Omental fat pad (tissue), 4 donors: Measurements from ENCODE around the gene GATAD2A. TPM values are rescaled to one million over a fixed set of nuclear protein-coding genes. Genes with fewer than 3 reads are reported as not detected.

Experiments
- ATAC-seq: fragments of 150-250 bp; one replicate; pipeline ENCODE4 v1.9.1; 2016; ENCODE audit warnings: mild to moderate bottlenecking, moderate library complexity; ENCODE audit not compliant: low FRiP score
- DNase-seq: peaks from one replicate; pipeline ENCODE4 v3.0.0-alpha.2; 2019; ENCODE audit warnings: low spot score
- total RNA-seq, 4 donors: library from RNA; depleted of rRNA; stranded (reverse); fragments of >200 nt; gene quantifications; one replicate each; pipeline ENCODE4 v1.1.0, GENCODE V29; 2016
- TF ChIP-seq, protein P1 (sequence below), 3 donors: fragments of 450-650 bp; IDR thresholded peaks; one replicate each; pipeline ENCODE4 v1.5.1; 2016 to 2017; ENCODE audit warnings: antibody characterized with exemption in 3 of 3, mild to moderate bottlenecking in 3 of 3, moderate library complexity in 2 of 3

The GATAD2A gene
- total RNA-seq, 4 donors from 2014 or later, result 25.9 to 80.3 (median 35.9) TPM

GRCh38 chr19:19542507-19542906 lies 137.0 kb downstream of the GATAD2A start:
- TF ChIP-seq, protein P1, sequence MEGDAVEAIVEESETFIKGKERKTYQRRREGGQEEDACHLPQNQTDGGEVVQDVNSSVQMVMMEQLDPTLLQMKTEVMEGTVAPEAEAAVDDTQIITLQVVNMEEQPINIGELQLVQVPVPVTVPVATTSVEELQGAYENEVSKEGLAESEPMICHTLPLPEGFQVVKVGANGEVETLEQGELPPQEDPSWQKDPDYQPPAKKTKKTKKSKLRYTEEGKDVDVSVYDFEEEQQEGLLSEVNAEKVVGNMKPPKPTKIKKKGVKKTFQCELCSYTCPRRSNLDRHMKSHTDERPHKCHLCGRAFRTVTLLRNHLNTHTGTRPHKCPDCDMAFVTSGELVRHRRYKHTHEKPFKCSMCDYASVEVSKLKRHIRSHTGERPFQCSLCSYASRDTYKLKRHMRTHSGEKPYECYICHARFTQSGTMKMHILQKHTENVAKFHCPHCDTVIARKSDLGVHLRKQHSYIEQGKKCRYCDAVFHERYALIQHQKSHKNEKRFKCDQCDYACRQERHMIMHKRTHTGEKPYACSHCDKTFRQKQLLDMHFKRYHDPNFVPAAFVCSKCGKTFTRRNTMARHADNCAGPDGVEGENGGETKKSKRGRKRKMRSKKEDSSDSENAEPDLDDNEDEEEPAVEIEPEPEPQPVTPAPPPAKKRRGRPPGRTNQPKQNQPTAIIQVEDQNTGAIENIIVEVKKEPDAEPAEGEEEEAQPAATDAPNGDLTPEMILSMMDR (IDR thresholded peaks at IDR 0.05), result no peak
- ATAC-seq (no peak), DNase-seq (no peak)

- ATAC-seq (no peak), DNase-seq (no peak)
- TF ChIP-seq, protein P1 (IDR thresholded peaks at IDR 0.05), result no peak
Measured at GRCh38 chr19:19543101-19543500, 137.6 kb downstream of the GATAD2A start.

DNA sequence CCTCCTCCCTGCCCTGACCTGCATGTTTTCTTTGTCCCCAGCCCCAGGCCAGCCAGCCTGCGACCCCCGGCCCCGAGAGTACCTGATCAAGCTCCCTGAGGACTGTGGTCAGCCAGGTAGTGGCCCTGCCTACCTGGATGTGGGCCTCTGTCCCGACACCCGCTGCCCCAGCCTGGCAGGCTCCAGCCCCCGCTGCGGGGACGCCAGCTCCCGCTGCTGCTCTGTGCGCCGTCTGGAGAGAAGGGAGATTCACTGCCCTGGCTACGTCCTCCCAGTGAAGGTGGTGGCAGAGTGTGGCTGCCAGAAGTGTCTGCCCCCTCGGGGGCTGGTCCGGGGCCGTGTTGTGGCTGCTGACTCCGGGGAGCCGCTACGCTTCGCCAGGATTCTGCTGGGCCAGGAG lies 138.2 kb downstream of the GATAD2A start:
- ATAC-seq (no peak), DNase-seq (no peak)
- TF ChIP-seq, protein P1 (IDR thresholded peaks at IDR 0.05), result no peak

DNA sequence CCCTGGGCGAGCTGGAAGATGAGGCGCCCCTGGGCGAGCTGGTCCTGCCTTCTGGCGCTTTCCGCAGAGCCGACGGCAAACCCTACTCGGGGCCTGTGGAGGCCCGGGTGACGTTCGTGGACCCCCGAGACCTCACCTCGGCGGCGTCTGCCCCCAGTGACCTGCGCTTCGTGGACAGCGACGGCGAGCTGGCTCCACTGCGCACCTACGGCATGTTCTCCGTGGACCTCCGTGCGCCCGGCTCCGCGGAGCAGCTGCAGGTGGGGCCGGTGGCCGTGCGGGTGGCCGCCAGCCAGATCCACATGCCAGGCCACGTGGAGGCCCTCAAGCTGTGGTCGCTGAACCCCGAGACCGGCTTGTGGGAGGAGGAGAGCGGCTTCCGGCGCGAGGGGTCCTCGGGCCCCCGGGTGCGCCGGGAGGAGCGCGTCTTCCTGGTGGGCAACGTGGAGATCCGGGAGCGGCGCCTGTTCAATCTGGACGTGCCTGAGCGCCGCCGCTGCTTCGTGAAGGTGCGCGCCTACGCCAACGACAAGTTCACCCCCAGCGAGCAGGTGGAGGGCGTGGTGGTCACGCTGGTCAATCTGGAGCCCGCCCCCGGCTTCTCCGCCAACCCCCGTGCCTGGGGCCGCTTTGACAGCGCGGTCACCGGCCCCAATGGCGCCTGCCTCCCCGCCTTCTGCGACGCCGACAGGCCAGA lies 138.9 kb downstream of the GATAD2A start:
- ATAC-seq, result no peak
- DNase-seq, result no peak
- TF ChIP-seq, protein P1 (IDR thresholded peaks at IDR 0.05), result no peak

- TF ChIP-seq, protein P1 (IDR thresholded peaks at IDR 0.05), result no peak
Measured at GRCh38 chr19:19544954-19545591, 139.6 kb downstream of the GATAD2A start.

DNA sequence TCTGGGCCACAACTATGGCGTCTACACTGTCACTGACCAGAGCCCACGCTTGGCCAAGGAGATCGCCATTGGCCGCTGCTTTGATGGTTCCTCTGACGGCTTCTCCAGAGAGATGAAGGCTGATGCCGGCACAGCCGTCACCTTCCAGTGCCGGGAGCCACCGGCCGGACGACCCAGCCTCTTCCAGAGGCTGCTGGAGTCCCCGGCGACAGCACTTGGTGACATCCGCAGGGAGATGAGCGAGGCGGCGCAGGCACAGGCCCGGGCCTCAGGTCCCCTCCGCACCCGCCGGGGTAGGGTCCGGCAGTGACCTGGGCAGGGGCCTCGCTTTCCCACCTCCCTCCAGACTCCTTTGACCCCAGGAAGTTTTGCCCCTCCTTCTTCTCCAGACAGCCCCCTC lies 140.2 kb downstream of the GATAD2A start:
- ATAC-seq, result no peak
- TF ChIP-seq, protein P1 (IDR thresholded peaks at IDR 0.05), result no peak
- no peak for DNase-seq

More at GRCh38 chr19:19544954-19545591, 139.6 kb downstream of the GATAD2A start:
- DNase-seq (no peak), ATAC-seq (no peak)

- DNase-seq, result no peak
- TF ChIP-seq, protein P1 (IDR thresholded peaks at IDR 0.05), result no peak
- no peak for ATAC-seq
Measured at GRCh38 chr19:19546751-19547162, 141.3 kb downstream of the GATAD2A start.
